Astrocyte (in vitro differentiated cells and primary cell): ENCODE results near the gene MYO1E. TPM values are rescaled to one million over a fixed set of nuclear protein-coding genes. Genes with fewer than 3 reads are reported as not detected.

Experiments used
- DNase-seq: peaks from one replicate; pipeline ENCODE4 v3.0.0-alpha.2; 2010; ENCODE audit warnings: low read depth
- FAIRE-seq: peaks from 2 replicates; lab custom pipeline; 2011; peaks lifted over from hg19 to GRCh38; lab: Jason Lieb, UNC
- H2AFZ ChIP-seq: 2 replicates; pipeline ENCODE4 v1.6.0; 2012; ENCODE audit warnings: low read depth, low read length, inconsistent platforms
- H3K27ac ChIP-seq: 2 replicates; pipeline ENCODE4 v1.5.1; 2011; ENCODE audit warnings: low read depth, low read length, inconsistent platforms
- H3K27me3 ChIP-seq: 2 replicates; pipeline ENCODE4 v1.6.0; 2011; ENCODE audit warnings: low read length, inconsistent platforms; ENCODE audit not compliant: insufficient read depth
- H3K36me3 ChIP-seq: 2 replicates; pipeline ENCODE4 v1.5.1; 2011; ENCODE audit warnings: low read length, inconsistent platforms; ENCODE audit not compliant: insufficient read depth
- H3K4me1 ChIP-seq: 2 replicates; pipeline ENCODE4 v1.5.1; 2011; ENCODE audit warnings: low read length, inconsistent platforms; ENCODE audit not compliant: insufficient read depth
- H3K4me2 ChIP-seq: 2 replicates; pipeline ENCODE4 v1.6.0; 2012; ENCODE audit warnings: low read length, inconsistent platforms
- H3K4me3 ChIP-seq: 2 replicates; pipeline ENCODE4 v1.5.1; 2011; ENCODE audit warnings: low read depth, mild to moderate bottlenecking, low read length, inconsistent platforms; ENCODE audit not compliant: insufficient read depth
- H3K79me2 ChIP-seq: 2 replicates; pipeline ENCODE4 v1.6.0; 2012; ENCODE audit warnings: mild to moderate bottlenecking, low read length, inconsistent platforms; ENCODE audit not compliant: insufficient read depth
- H3K9ac ChIP-seq: 2 replicates; pipeline ENCODE4 v1.6.0; 2012; ENCODE audit warnings: mild to moderate bottlenecking, low read length, inconsistent platforms
- H3K9me3 ChIP-seq: 2 replicates; pipeline ENCODE4 v1.5.1; 2012; ENCODE audit warnings: low read depth, mild to moderate bottlenecking, low read length, inconsistent platforms; ENCODE audit not compliant: insufficient read depth
- H4K20me1 ChIP-seq: 2 replicates; pipeline ENCODE4 v1.6.0; 2012; ENCODE audit warnings: low read length, inconsistent platforms; ENCODE audit not compliant: insufficient read depth
- H3K27ac Mint-ChIP-seq: one replicate; pipeline ENCODE4 v1.8.0; 2021; ENCODE audit warnings: mild to moderate bottlenecking, mixed read lengths; ENCODE audit not compliant: unreplicated experiment
- H3K27me3 Mint-ChIP-seq: one replicate; pipeline ENCODE4 v1.8.0; 2021; ENCODE audit warnings: low read depth, mixed read lengths; ENCODE audit not compliant: unreplicated experiment
- H3K36me3 Mint-ChIP-seq: one replicate; pipeline ENCODE4 v1.8.0; 2021; ENCODE audit warnings: low read depth, mixed read lengths; ENCODE audit not compliant: unreplicated experiment
- H3K4me1 Mint-ChIP-seq: one replicate; pipeline ENCODE4 v1.8.0; 2021; ENCODE audit warnings: low read depth, mixed read lengths; ENCODE audit not compliant: unreplicated experiment
- H3K4me3 Mint-ChIP-seq: one replicate; pipeline ENCODE4 v1.8.0; 2021; ENCODE audit warnings: mild to moderate bottlenecking, moderate library complexity, mixed read lengths; ENCODE audit not compliant: unreplicated experiment
- H3K9me3 Mint-ChIP-seq: one replicate; pipeline ENCODE4 v1.8.0; 2021; ENCODE audit warnings: mild to moderate bottlenecking, mixed read lengths; ENCODE audit not compliant: unreplicated experiment
- CTCF ChIP-seq: IDR thresholded peaks from 2 replicates; pipeline ENCODE4 v1.5.1; 2011; ENCODE audit warnings: low read depth, mild to moderate bottlenecking, inconsistent platforms, low read length, moderate library complexity; ENCODE audit not compliant: insufficient read depth
- EZH2 ChIP-seq: IDR thresholded peaks from 2 replicates; pipeline ENCODE4 v1.6.1; 2012; ENCODE audit warnings: mild to moderate bottlenecking, low read length, inconsistent platforms; ENCODE audit not compliant: insufficient read depth
- total RNA-seq: library from RNA; stranded (reverse); gene quantifications from 2 replicates; pipeline ENCODE4 v1.2.1, GENCODE V29; 2021

Gene MYO1E
- total RNA-seq, 1 donor from 2014 or later, result 227 TPM

DNA sequence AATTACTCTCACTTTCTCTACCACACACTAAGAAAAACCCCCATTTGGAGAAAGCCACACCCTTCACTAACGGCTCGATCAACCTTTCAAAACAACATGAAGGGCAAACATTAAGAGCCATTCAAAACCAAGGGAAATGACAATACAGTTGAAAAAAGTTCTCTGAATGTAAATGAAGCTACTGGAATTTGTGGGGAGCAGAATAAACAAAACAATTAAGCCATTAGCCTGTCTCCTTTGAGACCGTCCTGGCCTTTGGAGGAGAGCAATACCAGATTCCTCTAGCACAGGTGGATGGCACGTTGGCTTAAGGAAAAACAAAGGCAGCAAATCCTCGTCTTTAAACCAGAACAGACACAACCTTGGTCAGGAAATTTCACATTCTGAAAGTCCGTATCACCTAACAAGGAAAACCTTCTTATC, 18.7 kb downstream of the MYO1E start:
- Histone ChIP-seq H3K9ac (no peak overlapping the region), H2AFZ (no peak overlapping the region), H3K36me3 (no peaks in the 10 kb centered on the region), H4K20me1 (peaks cover 80% of the 10 kb centered on the region), H3K27me3 (no peaks in the 10 kb centered on the region), H3K4me3 (no peak overlapping the region), H3K4me1 (peaks cover 17% of the 10 kb centered on the region), H3K9me3 (no peaks in the 10 kb centered on the region), H3K27ac (no peak overlapping the region), H3K4me2 (no peak overlapping the region), H3K79me2 (peaks cover 84% of the 10 kb centered on the region)
- FAIRE-seq (no peak), DNase-seq (no peak)
- Mint-ChIP-seq H3K27me3 (no peaks in the 10 kb centered on the region), H3K4me3 (no peak overlapping the region), H3K36me3 (peaks cover 6% of the 10 kb centered on the region), H3K4me1 (peaks cover 24% of the 10 kb centered on the region), H3K27ac (no peak overlapping the region), H3K9me3 (peaks cover 1% of the 10 kb centered on the region)
- no peak for TF ChIP-seq EZH2
- TF ChIP-seq CTCF, result no peak

DNA sequence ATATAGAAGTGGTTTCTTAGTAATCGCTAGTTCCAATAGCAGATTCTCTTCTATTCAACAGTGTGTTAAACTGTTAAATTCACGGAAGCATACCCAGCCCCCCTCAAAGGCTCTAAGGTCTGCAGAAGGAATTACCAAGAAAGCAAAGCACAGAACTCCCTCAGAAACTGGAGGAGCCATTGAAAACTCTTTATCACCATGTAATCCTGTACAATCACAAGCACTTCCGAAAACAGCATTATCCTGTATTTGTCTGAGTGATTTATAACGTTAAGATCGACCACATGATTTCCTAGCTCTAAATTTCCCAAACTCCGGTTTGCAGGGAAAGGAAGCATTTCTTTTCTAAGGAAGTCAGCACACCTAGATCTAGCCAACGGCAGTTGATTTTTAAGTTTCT, 20.0 kb downstream of the MYO1E start:
- H3K27me3 Mint-ChIP-seq, result no peaks in the 10 kb centered on the region
- Histone ChIP-seq H3K9ac (no peak overlapping the region), H2AFZ (no peak overlapping the region), H3K27ac (no peak overlapping the region), H4K20me1 (peaks cover 76% of the 10 kb centered on the region), H3K4me2 (no peak overlapping the region), H3K4me3 (no peak overlapping the region), H3K27me3 (no peaks in the 10 kb centered on the region), H3K4me1 (peaks cover 17% of the 10 kb centered on the region), H3K36me3 (no peaks in the 10 kb centered on the region), H3K79me2 (peaks cover 84% of the 10 kb centered on the region), H3K9me3 (no peaks in the 10 kb centered on the region)
- H3K36me3 Mint-ChIP-seq, result peaks cover 6% of the 10 kb centered on the region
- peaks cover 29% of the 10 kb centered on the region for H3K4me1 Mint-ChIP-seq
- H3K4me3 Mint-ChIP-seq, result no peak overlapping the region
- DNase-seq, result no peak
- no peak for FAIRE-seq
- no peak overlapping the region for H3K27ac Mint-ChIP-seq
- TF ChIP-seq CTCF (no peak), EZH2 (no peak)
- no peaks in the 10 kb centered on the region for H3K9me3 Mint-ChIP-seq

- TF ChIP-seq EZH2 (no peak), CTCF (no peak)
- H3K4me3 Mint-ChIP-seq, result no peak overlapping the region
- peaks cover 17% of the 10 kb centered on the region for H3K4me1 ChIP-seq
Measured at GRCh38 chr15:59352189-59352588, 20.5 kb downstream of the MYO1E start.

More at GRCh38 chr15:59352189-59352588, 20.5 kb downstream of the MYO1E start:
- FAIRE-seq, result no peak
- H2AFZ ChIP-seq, result no peak overlapping the region
- H3K36me3 ChIP-seq, result no peaks in the 10 kb centered on the region
- H4K20me1 ChIP-seq, result peaks cover 72% of the 10 kb centered on the region
- Mint-ChIP-seq H3K4me1 (peaks cover 29% of the 10 kb centered on the region), H3K27ac (no peak overlapping the region), H3K27me3 (no peaks in the 10 kb centered on the region), H3K9me3 (no peaks in the 10 kb centered on the region), H3K36me3 (peaks cover 5% of the 10 kb centered on the region)
- H3K4me2 ChIP-seq, result no peak overlapping the region
- H3K27me3 ChIP-seq, result no peaks in the 10 kb centered on the region
- H3K4me3 ChIP-seq, result no peak overlapping the region
- H3K27ac ChIP-seq, result no peak overlapping the region
- peaks cover 85% of the 10 kb centered on the region for H3K79me2 ChIP-seq
- DNase-seq, result no peak
- no peak overlapping the region for H3K9ac ChIP-seq
- no peaks in the 10 kb centered on the region for H3K9me3 ChIP-seq
